GM19025 (cell line): Measurements from ENCODE around the gene TP53BP1.

Experiments used
- ATAC-seq: cut with Tn5 transposase; IDR thresholded peaks from one replicate; pipeline ENCODE4 v1.9.1; 2021; ENCODE audit warnings: mild to moderate bottlenecking, low read depth, moderate library complexity; ENCODE audit not compliant: unreplicated experiment

Gene TP53BP1

DNA sequence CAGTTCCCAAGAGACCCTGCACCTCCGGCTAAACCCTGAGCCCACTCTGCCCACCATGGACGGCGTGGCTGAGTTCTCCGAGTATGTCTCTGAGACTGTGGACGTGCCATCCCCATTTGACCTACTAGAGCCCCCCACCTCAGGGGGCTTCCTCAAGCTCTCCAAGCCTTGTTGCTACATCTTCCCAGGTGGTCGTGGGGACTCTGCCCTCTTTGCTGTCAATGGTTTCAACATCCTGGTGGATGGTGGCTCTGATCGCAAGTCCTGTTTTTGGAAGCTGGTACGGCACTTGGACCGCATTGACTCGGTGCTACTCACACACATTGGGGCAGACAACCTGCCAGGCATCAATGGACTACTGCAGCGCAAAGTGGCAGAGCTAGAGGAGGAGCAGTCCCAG is 28.5 kb upstream of the TP53BP1 start:
- no peak for ATAC-seq

DNA sequence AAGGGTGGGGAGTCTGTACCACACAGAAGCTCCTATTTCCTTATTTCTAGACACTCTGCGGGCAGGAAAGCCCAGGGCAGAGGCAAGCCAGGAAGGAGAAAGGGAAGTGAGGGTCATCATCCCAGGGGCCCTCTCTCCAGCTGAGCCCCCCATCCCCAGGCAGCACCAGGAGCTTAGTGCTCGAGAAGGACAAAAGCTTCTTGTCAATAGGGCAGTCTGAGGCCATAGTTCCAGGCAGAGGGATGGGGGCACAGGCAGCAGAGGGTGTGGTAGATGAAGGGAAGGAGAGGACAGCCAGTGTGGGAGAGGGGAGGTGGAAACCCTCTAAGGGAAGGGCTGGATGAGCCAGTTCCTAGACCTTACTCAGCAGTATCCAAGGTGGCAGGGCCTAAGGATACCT is 27.2 kb upstream of the TP53BP1 start:
- ATAC-seq = no peak

- no peak for ATAC-seq
These were observed 26.2 kb upstream of the TP53BP1 start for GRCh38 chr15:43519196-43519595.

- no peak for ATAC-seq
These were observed 25.3 kb upstream of the TP53BP1 start for GRCh38 chr15:43518197-43518761.

DNA sequence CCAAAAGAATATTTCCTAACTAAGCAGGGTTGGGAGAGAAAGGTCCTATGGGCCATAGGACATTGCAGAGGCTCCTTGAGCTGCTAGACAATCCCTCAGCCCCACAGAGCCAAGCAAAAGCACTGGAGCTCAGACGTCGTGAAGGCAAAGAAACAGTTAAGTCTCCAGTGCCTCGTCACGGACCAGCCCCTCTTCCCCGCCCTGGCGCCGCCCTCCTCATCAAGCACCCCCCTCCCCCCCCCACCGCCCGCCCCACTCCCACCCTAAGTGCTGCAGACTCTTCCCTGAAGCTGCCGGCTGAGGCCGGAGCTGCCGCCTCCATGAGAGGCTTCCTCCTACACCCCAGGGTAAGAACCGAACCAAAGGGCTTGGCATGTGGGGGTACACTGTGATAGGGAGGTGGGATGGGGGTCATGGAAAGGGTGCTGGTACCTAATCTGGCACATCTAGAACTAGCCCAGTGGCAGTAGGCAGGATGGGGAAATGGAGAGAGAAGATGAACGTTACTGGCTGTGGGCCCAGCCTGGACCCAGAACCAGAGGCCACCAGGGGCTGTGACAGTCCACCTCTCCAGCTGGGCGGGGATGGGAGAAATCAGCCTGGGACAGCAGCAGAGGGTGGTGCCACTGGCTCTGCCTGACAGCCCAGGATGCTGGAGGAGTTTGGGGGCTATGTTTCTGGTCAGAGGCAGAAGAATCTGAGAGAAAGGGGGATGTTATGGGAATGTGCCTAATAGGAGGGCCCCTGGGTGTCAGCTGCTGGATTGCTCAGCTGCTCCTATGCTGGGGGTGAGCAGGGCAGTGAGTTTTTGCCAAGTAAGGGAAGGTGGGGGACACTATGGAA is 24.6 kb upstream of the TP53BP1 start, which contains the start of gene MAP1A:
Gene MAP1A, plus strand, starts transcription at position 255 of the 843 bp plus-strand sequence. CDS start 3,866 bp downstream, outside the sequence.
- ATAC-seq = no peak

DNA sequence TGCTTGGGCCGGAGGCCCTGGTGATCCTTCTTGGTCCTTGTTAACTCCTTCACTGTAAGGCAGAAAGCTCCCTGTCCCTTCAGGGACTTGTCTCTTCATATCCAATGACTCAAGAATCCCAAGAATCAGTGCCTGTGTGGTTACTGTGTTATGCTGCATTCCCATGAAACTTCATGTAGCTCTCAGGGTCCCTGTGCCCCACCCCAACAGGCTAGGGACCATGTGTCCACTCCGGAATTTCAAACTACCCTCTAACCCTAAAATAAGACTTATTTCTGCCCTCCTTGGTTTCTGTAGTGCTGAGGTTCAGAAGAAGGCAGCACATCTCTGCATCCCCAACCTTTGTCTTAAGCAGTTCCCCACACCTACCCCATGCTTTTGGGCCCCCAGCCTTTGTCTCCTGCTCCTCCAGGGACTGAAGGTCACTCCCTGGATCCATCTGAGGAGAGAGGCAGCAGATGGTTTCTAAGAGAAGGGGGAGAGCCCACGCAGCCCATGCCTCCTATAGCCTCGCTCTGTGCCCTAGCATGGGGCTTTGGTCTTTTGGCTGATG is 23.9 kb upstream of the TP53BP1 start:
- ATAC-seq = no peak

DNA sequence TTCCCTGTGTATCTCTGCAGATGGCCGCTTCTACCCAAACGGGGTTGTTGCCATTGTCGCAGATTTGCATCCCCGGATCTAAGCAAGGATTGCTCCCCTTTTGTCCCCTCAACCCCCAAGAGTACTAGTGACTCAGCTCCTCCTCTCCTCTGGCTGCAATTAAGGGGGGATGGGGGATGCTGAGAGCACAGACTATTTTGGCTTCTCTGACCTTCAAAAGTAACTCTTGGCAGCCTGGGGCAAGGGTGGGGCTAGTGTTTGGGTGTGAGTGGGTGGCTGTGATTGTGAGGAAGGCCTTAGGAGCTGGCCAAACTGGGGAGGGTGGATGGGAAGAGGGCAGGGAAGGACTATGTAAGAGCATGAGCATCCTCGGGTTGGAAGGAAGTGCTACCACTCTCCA is 23.2 kb upstream of the TP53BP1 start:
- no peak for ATAC-seq

DNA sequence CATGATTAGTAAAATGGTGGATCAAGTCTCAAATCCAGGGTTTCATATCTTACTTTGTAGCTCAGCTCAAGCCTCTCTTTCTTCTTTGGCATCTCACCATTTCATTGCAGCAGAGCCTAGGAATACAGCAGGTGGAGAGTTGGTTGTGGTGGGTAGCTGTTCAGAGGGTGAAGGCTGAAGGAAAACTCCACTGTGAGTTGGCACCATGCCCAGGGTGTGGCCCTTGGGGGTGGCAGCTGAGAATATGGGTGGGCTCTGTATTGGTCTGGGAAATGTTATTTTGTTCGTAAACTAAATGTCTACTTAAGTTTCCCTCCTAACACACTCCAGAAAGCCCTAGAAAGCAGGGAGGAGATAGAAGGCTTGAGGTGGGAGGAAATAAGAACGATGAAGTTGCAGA is 22.8 kb upstream of the TP53BP1 start:
- ATAC-seq = no peak

GRCh38 chr15:43514241-43515057 is 21.5 kb upstream of the TP53BP1 start:
- no peak for ATAC-seq

- no peak for ATAC-seq
These were observed 20.6 kb upstream of the TP53BP1 start for GRCh38 chr15:43513550-43513949.

DNA sequence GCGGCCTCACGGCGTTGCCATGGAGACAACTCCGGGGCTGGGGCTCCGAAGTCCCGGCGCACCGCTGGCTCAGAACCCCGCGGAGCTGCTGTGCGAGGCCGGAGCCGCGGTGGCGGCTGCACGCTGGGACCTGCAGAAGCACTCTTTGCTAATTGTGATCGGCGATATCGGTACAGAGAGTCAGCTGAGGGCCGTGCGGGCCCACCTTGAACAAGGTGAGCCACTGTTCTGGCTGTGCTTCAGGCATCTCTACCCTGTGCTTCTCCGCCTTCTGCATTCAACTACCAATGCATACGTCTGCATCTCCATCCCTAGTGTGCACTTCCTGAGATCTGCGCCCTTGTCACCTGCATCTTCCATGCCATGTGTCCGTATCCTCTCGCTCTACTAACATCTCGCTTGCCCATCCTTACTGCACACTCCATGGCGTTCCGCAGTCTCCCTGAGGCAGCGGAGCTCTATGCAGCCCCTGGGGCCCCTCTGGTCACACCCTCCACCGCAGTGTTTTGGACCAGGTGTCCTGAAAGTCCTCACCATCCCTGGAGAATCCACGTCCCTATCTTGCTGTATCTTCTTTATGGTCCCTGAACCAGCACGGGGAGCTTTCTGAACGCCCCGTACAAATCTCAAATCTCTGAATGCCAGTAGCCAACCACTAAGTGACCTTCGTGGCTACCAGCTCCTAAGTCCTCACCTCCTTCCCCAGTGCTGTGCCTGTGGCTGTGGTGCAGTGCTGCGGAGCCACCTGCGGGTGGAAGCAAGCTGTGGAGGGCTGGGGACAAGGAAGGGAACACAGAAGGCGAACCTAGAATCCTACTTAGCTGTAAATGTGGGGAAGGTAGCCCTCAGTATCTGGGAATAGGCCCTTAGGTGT is 18.3 kb upstream of the TP53BP1 start:
- ATAC-seq = no peak

- peak; percentile 98 for ATAC-seq
These were observed 17.4 kb upstream of the TP53BP1 start for GRCh38 chr15:43510200-43511011.

GRCh38 chr15:43509660-43510199 is 16.8 kb upstream of the TP53BP1 start:
- no peak for ATAC-seq

- no peak for ATAC-seq
These were observed 16.2 kb upstream of the TP53BP1 start for GRCh38 chr15:43508991-43509659.

- ATAC-seq = no peak
These were observed 15.5 kb upstream of the TP53BP1 start for GRCh38 chr15:43508421-43508820.

DNA sequence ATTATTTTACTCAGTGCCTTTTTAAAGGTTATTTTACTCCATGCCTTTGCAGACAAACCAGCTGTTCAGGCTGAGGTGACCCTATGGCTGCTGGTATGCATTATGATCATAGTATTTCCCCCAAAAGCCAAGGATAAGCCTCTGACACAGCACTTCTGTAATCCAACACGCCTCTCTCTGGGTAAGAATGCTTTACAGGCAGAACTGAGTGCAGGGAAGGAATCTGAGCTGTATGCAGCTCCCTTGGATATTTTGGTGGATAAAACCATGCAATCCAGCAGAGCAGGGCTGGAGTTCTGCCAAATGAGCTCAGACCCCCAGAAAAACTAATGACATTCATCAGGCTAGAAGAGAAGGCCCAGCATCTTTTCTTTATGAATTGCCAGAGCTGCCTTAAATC is 12.8 kb upstream of the TP53BP1 start:
- ATAC-seq = no peak

GRCh38 chr15:43499635-43500034 is 6.7 kb upstream of the TP53BP1 start:
- no peak for ATAC-seq

DNA sequence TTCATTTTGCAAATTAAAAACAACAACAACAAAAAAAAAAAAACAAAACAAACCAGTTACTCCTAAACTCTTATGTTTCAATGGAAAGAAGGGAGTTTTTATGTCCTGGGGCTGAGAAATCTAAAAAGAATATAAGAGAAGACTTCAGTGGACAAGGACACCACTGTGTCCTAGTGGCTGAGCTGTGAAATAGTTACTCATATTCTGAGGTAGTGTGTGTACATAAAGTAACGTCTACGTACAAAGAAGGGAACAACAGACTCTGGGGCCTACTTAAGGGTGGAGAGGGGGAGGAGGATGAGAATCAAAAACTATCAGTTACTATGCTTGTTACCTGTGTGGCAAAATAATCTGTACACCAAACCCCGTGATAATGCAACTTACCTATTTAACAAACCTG is 6.0 kb upstream of the TP53BP1 start:
- no peak for ATAC-seq
